Measurements from ENCODE around the gene STYXL2. TPM values are rescaled to one million over a fixed set of nuclear protein-coding genes. Genes with fewer than 3 reads are reported as not detected.

Gene STYXL2
- total and polyA plus RNA-seq, 2 of the 8 experiments (the other 6 are each of a cell fraction or from before 2014, with no cell fraction given): 0.09 to 0.22 TPM

GRCh38 chr1:167110586-167110985 is 16.7 kb downstream of the STYXL2 start:
- TF ChIP-seq SIRT6 (IDR thresholded peaks at IDR 0.05; ENCODE audit: low read length): no peak
- no peak for TF ChIP-seq EP300 (IDR thresholded peaks at IDR 0.05; ENCODE audit: borderline replicate concordance in 1 of 2, low read depth in 2 of 2, low read length in 2 of 2)
- no peak for TF ChIP-seq MAX (IDR thresholded peaks at IDR 0.05)
- no peak for TF ChIP-seq HDAC2 (IDR thresholded peaks at IDR 0.05; ENCODE audit: borderline replicate concordance in 1 of 2, low read depth in 2 of 2, low read length in 2 of 2)
- Histone ChIP-seq H3K9ac (replicated peaks in 1 of 4; ENCODE audit: extremely low read depth in 1 of 4, low read depth in 3 of 4, low read length in 3 of 4) (no peak overlapping the region), H2AK5ac (ENCODE audit: low read depth, low read length) (no peak overlapping the region), H3K4me2 (ENCODE audit: insufficient read depth in 1 of 2, low read depth in 2 of 2, low read length in 2 of 2) (no peak overlapping the region), H3K4me1 (replicated peaks in 1 of 4; ENCODE audit: control insufficient read depth in 3 of 4, insufficient read depth in 4 of 4, low read length in 3 of 4) (peaks cover 0 to 5% (median 1%) of the 10 kb centered on the region in 4 experiments; a peak in 3 of 7 replicates), H4K8ac (ENCODE audit: extremely low read depth, insufficient read depth, low read length) (no peak overlapping the region), H3K14ac (ENCODE audit: insufficient read length) (no peak overlapping the region), H2BK15ac (ENCODE audit: low read length) (no peak overlapping the region), H3K27me3 (replicated peaks in 1 of 4; ENCODE audit: control insufficient read depth in 3 of 4, extremely low read depth in 1 of 4, insufficient read depth in 3 of 4, low read length in 3 of 4) (no peaks in the 10 kb centered on the region), H2BK20ac (ENCODE audit: low read length) (no peak overlapping the region), H2BK120ac (replicated peaks; ENCODE audit: low read depth, low read length) (no peak overlapping the region), H3K23ac (ENCODE audit: insufficient read length) (no peak overlapping the region), H2BK12ac (ENCODE audit: low read depth, low read length) (no peak overlapping the region), H4K91ac (replicated peaks; ENCODE audit: insufficient read length, low read length) (no peak overlapping the region), H2BK5ac (ENCODE audit: low read depth, low read length) (no peak overlapping the region), H3K27ac (ENCODE audit: low read depth, low read length) (no peak overlapping the region), H3K9me3 (ENCODE audit: insufficient read depth in 2 of 2, low read depth in 1 of 2, low read length in 1 of 2) (no peaks in the 10 kb centered on the region), H3K4me3 (ENCODE audit: extremely low read depth in 1 of 4, insufficient read depth in 2 of 4, low read depth in 3 of 4, low read length in 4 of 4) (no peak overlapping the region), H3K79me2 (ENCODE audit: control insufficient read depth in 1 of 2, insufficient read depth in 2 of 2, low read length in 2 of 2) (no peaks in the 10 kb centered on the region), H3K56ac (replicated peaks; ENCODE audit: insufficient read length, low read depth, low read length) (no peak overlapping the region), H3K4ac (replicated peaks; ENCODE audit: insufficient read length, low read depth, low read length) (no peak overlapping the region), H3K18ac (ENCODE audit: extremely low read depth, low read length) (no peak overlapping the region), H2AFZ (ENCODE audit: low read length) (no peak overlapping the region), H4K20me1 (replicated peaks in 1 of 2; ENCODE audit: control insufficient read depth in 1 of 2, insufficient read depth in 2 of 2, low read length in 2 of 2) (no peaks in the 10 kb centered on the region), H3K36me3 (ENCODE audit: control insufficient read depth in 2 of 4, insufficient read depth in 4 of 4, low read length in 3 of 4) (no peaks in the 10 kb centered on the region), H3K79me1 (ENCODE audit: low read depth, low read length) (no peaks in the 10 kb centered on the region), H4K5ac (ENCODE audit: insufficient read length, low read depth, low read length) (no peak overlapping the region), H3K23me2 (ENCODE audit: low read depth, low read length) (no peaks in the 10 kb centered on the region)
- ChIA-PET CTCF (ENCODE audit: partially characterized antibody) (interaction anchor here (0.6 to 1.7 kb wide), 4 partner anchors 11 to 116 kb away, joined by 3 to 5 read pairs (median 4); no protein-coding TSS in a partner anchor), POLR2A (ENCODE audit: partially characterized antibody) (interaction anchor here (2.3 kb wide), 1 partner anchor 10 kb away, joined by 7 read pairs; no protein-coding TSS in a partner anchor)
- 89% methylated on average over 3 of the region's 3 CpGs; no CpG with 5 or more reads in 1 of the 2 experiments for WGBS, 2 experiments (ENCODE audit: extremely low coverage in 1 of 2, insufficient coverage in 1 of 2, insufficient read length in 1 of 2, insufficient replicate concordance in 2 of 2, low coverage in 1 of 2, low lambda C conversion rate in 2 of 2, missing lambda C conversion rate in 1 of 2)
- FAIRE-seq: no peak
- DNase-seq (ENCODE audit: low read depth in 1 of 2, low spot score in 2 of 2): no peak
